ENCODE data around the gene CUL7.

Gene CUL7

DNA sequence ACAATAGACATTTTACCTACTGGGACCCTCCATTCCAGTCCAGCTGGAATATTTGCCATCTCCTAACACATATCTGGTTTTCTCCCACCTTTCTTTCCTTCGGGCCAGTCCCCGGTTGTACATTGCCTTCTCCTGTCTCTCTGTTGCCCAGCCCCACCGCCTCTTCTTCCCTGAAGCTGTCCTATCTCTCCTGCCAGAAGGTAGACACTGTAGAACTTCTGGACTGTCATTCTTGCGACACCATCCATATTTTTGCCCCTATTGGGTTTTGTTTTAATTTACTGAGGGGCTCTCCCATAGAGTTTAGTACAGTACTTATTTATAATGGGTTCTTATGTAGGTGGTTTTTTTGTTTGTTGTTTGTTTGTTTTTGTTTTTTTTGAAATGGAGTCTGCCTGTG, 27.4 kb upstream of the CUL7 start:
- Histone ChIP-seq H3K4me3 (ENCODE audit: low read depth, low read length) (no peak overlapping the region), H3K9me3 (no peaks in the 10 kb centered on the region), H3K27me3 (no peaks in the 10 kb centered on the region), H3K4me1 (peaks cover 5% of the 10 kb centered on the region; the same call in 1 of the 2 replicates), H3K36me3 (peaks cover 7% of the 10 kb centered on the region; the same call in 1 of the 2 replicates)
- TF ChIP-seq, protein P1, sequence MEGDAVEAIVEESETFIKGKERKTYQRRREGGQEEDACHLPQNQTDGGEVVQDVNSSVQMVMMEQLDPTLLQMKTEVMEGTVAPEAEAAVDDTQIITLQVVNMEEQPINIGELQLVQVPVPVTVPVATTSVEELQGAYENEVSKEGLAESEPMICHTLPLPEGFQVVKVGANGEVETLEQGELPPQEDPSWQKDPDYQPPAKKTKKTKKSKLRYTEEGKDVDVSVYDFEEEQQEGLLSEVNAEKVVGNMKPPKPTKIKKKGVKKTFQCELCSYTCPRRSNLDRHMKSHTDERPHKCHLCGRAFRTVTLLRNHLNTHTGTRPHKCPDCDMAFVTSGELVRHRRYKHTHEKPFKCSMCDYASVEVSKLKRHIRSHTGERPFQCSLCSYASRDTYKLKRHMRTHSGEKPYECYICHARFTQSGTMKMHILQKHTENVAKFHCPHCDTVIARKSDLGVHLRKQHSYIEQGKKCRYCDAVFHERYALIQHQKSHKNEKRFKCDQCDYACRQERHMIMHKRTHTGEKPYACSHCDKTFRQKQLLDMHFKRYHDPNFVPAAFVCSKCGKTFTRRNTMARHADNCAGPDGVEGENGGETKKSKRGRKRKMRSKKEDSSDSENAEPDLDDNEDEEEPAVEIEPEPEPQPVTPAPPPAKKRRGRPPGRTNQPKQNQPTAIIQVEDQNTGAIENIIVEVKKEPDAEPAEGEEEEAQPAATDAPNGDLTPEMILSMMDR (IDR thresholded peaks at IDR 0.05; ENCODE audit: low read depth, low read length), result no peak
- DNase-seq, result no peak

DNA sequence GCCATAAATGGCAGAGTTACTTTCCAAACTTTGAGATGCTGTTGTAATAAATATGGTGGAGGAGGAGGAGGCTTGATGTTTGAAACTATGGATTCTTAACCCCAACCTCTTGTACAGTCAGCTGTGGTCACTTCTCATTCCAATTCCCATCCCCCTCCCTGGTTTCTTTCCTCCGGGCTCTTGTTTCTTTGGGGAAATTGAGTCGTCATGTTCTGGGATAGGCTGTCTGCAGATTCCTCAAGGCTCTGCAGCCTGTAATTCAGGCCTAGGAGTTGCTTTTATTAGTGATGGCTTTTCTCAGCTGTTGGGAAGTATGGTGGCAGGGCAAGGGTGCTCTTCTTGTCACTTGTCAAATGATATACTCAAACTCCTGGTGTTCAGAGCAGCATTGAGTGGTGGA, 25.0 kb upstream of the CUL7 start:
- TF ChIP-seq, protein P1 (IDR thresholded peaks at IDR 0.05; ENCODE audit: low read depth, low read length), result no peak
- Histone ChIP-seq H3K9me3 (no peaks in the 10 kb centered on the region), H3K27me3 (no peaks in the 10 kb centered on the region), H3K4me3 (ENCODE audit: low read depth, low read length) (no peak overlapping the region), H3K36me3 (peaks cover 7% of the 10 kb centered on the region; the same call in 1 of the 2 replicates), H3K4me1 (peaks cover 12% of the 10 kb centered on the region)
- DNase-seq, result no peak

DNA sequence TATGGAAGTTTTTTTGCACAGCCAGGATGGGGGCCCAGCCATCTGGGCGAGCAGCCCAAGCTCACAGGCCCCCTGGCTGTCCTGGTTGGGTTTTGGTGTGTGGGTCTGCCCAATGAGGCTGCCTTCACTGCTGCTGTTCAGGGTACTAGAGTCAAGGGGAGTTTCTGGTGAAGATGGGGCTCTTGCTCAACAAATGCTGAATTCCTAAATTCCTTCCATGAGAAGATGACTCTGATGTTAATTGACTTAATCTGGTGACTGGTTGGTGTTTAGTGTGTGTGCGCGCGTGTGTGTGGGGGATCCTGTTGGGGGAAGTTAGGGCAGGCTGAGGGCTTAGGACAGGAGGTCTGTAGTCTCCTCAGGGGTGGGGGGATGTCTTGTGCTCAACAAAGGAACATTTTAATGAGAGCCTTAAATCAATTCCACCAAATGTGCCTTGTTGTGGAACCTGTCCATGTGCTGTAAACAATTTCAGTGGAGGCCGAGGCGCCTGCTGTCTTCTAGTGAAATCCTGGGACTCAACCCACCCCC, 24.4 kb upstream of the CUL7 start:
- DNase-seq, result no peak
- H3K9me3 ChIP-seq, result no peaks in the 10 kb centered on the region
- H3K4me1 ChIP-seq, result peaks cover 12% of the 10 kb centered on the region
- TF ChIP-seq, protein P1 (IDR thresholded peaks at IDR 0.05; ENCODE audit: low read depth, low read length), result no peak
- H3K36me3 ChIP-seq, result peaks cover 7% of the 10 kb centered on the region; the same call in 1 of the 2 replicates
- no peaks in the 10 kb centered on the region for H3K27me3 ChIP-seq
- peak overlapping the region; percentile 97 for H3K4me3 ChIP-seq (ENCODE audit: low read depth, low read length)

DNA sequence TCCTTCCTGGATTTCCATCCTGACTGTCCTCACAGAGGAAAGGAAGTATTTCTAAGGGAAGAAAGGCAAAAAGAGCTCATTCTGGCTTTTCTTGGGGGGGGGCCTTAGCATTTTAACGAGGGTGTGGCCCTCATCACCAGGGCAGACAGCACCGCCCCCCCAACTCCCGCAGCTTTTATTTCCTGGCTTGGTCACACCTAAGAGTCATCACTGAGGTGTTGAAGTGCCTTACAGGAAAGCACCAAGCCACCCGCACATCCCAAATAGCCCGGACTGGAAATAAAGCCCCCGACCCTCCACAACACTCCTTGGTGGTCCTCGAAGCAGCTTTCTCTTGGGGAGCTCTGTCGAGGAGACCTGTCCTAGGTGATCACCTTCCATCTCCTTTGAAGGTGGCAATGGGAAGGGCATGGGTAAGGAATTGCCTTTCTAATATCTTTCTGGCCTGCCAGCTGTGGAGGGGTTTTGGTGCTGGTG, 23.7 kb upstream of the CUL7 start:
- Histone ChIP-seq H3K4me3 (ENCODE audit: low read depth, low read length) (peak overlapping the region; percentile 97), H3K36me3 (peaks cover 7% of the 10 kb centered on the region; the same call in 1 of the 2 replicates), H3K27me3 (no peaks in the 10 kb centered on the region), H3K9me3 (no peaks in the 10 kb centered on the region), H3K4me1 (peaks cover 12% of the 10 kb centered on the region)
- TF ChIP-seq, protein P1 (IDR thresholded peaks at IDR 0.05; ENCODE audit: low read depth, low read length), result no peak
- no peak for DNase-seq

DNA sequence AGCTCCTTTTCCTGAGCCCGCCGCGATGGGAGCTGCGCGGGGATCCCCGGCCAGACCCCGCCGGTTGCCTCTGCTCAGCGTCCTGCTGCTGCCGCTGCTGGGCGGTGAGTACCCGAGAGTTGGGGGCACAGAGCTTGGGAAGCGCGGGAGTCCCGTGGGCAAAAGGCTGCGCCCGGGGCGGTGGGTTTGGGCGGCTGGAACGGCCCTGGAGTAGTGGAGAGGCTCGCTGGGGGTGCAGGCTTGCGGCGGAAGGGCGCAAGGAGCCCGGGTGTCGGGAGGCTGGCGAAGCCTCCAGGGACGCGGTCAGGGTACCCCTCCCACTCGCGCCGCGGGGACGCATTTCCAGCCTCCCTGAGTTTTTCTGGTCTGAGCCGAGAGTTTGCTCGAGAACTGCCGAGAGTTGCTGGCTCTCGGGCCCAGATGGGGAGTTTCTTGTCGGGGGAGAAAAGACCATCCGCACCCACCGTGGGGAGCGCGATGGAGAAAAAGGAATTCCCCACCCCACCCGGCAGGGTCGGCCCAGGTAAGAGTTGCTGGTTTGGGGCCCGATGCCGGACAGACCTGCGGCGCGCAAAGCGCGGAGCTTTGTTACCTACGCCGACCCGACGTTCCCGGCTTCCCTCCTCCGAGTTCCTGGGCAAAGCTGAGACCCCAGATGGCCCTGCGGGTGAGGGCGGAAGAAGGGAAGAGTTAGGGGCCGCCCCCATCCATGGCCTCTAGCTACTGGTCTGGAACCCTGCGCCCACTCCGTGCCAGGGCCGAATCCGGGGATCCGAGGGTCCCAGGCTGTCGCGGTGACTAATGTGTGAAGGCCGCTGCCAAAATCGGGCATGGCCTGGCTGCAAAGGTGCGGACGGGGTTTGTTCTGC, 23.0 kb upstream of the CUL7 start:
- peak; percentile 77 for DNase-seq
- H3K4me3 ChIP-seq (ENCODE audit: low read depth, low read length), result peak overlapping the region; percentile 97
- peaks cover 7% of the 10 kb centered on the region; the same call in 1 of the 2 replicates for H3K36me3 ChIP-seq

More for the DNA sequence above, 23.0 kb upstream of the CUL7 start:
- peaks cover 12% of the 10 kb centered on the region for H3K4me1 ChIP-seq
- no peaks in the 10 kb centered on the region for H3K9me3 ChIP-seq
- H3K27me3 ChIP-seq, result no peaks in the 10 kb centered on the region
- TF ChIP-seq, protein P1 (IDR thresholded peaks at IDR 0.05; ENCODE audit: low read depth, low read length), result no peak

All from BE2C (cell line).